HG03060 (cell line): ENCODE data around the gene SCUBE1.

ENCODE experiments used
- ATAC-seq: cut with Tn5 transposase; IDR thresholded peaks from one replicate; pipeline ENCODE4 v1.9.1; 2021; ENCODE audit warnings: low read depth, moderate number of reproducible peaks; ENCODE audit not compliant: unreplicated experiment

The SCUBE1 gene

DNA sequence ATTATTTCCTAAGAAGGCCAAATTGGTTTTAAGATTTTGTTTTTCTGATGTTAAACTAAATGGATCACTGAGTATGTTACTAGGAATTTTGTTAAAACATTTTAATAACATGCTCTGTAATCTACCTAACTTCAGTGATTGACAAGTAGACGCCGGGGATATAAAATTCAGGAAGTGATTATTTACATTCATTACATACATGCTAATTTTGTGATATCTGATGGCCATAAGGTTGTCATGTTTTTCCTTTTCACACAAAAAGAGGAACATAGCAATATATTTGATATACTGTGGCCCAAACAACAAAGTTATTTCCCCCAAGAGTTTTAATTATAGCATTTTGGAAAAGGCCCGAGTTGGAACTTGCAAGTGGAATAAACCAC is 12.1 kb downstream of the SCUBE1 start:
- ATAC-seq: no peak

DNA sequence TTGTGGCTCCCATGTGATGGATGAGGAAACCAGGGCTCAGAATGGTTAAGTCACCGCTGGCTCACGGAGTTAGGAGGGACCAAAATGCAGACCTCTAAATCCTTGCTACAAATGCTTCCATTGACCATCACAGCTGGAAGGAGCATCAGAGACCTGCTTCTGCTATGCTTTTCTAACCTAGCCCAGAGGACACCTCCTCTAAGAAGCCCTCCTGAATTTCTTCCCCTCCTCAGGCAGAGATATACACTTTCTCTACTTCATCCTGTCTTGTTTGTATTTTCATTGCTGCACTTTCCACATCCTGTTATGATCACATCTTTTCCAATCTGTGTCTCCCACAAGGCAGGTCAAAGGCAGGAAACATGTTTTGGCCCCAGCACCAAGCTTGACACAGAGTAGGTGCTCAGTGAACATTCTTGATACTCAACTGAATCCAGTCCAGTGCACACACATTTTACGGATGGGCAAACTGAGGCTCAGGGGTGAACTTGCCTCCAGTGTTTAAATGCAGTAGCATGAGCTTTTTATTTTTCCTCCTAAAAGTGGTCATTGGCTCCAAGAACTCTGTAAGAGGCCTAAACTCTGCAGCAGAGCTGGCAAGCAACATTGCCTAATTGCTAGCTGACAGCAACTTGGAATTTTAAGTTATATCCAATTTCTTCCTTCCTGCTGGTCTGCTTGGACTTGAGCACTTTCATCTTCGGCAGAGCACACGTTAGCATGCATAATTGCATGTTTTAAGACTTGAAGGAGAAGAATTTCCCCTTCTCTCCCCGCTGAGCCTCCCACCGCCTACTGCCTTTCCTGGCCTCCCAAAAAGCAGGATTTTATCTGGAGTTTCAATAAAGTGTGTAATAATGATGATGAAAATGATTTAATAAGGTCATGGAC is 12.7 kb downstream of the SCUBE1 start:
- no peak for ATAC-seq

GRCh38 chr22:43329061-43329460 is 14.1 kb downstream of the SCUBE1 start:
- ATAC-seq: no peak

DNA sequence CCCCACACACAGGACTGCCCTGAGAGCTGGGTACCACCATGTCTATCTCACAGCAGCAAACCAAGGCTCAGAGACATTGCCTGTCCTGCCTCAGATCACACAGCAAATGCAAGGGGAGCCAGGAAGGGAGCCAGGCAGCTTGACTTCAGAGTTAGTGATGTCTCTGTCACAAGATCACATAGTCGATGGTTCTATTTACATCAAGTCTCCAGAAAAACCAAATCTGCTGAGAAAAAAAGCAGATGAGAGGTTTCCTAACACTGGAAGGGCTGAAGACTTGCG is 16.1 kb downstream of the SCUBE1 start:
- ATAC-seq: no peak

- no peak for ATAC-seq
Measured at GRCh38 chr22:43326331-43327156, 16.6 kb downstream of the SCUBE1 start.

GRCh38 chr22:43325176-43325575 is 18.0 kb downstream of the SCUBE1 start:
- ATAC-seq: no peak

- ATAC-seq: no peak
Measured at GRCh38 chr22:43320943-43321900, 21.9 kb downstream of the SCUBE1 start.

DNA sequence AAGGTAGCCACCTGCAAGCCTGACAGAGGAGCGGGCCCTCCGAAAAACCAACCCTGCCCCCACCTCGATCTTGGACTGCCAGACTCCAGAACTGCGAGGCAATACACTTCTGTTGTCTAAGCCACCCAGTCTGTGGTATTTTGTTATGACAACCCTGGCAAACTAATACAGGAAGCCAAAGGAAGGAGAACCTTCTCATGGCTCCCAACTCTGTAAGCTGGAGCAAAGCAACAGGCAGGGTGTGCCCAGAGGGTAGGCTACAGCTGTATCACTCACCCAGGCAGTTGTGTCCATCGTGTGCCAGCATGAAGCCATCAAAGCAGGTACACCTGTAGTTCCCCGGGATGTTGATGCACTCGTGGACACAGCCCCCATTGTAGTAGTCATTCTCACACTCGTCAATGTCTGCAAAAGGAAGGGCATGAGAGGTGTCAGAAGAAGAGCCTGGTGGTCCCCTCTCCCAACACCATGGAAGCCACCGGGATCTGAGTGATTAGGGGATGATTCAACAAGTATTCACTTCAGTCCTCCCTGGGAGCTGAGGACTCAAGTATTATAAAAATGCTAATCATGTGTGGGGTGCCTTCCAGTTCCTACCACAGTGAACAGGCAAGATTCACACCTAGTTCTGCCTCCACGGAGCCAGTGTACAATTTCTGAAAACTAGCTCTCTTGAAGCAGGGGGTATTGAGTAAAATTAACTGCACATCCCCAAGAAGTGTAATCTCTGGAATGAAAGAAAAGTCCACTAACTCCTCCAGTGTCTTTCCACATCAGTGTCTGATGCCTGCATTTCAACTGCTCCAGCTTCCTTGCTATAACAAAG is 23.3 kb downstream of the SCUBE1 start:
- no peak for ATAC-seq

GRCh38 chr22:43317239-43317638 is 25.9 kb downstream of the SCUBE1 start:
- no peak for ATAC-seq

GRCh38 chr22:43315687-43316217 is 27.4 kb downstream of the SCUBE1 start:
- ATAC-seq: no peak

GRCh38 chr22:43314611-43315010 is 28.6 kb downstream of the SCUBE1 start:
- no peak for ATAC-seq

DNA sequence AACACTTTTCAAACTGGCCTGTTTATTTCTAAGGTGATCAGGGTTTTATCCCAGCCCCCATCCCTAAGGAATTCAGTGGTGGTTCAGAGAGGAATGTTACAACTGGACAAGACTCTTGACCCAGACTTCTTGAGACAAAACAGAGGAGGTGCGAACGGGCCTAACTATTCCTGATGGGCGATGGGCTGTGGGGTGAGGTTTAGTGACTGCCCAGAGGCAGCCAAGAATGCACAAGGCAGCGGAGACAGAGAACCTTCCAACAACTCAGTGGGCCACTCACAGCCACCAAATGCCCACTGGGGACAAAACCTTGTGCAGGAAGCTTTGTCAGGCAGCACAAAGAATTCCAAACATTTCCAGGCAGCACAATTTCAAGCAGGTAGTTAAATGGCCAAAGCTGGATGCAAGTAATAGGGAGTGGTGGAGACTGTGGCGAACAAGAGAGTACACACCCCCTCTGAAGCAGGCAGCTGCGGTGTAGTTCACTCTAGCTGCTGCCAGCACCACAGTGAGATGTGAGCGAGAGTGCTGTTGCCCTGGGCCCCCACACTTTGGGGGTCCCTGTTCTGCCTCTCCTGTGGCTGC is 29.2 kb downstream of the SCUBE1 start:
- no peak for ATAC-seq

GRCh38 chr22:43313244-43313889 is 29.8 kb downstream of the SCUBE1 start:
- ATAC-seq: no peak

- ATAC-seq: no peak
Measured at GRCh38 chr22:43312608-43313007, 30.6 kb downstream of the SCUBE1 start.

DNA sequence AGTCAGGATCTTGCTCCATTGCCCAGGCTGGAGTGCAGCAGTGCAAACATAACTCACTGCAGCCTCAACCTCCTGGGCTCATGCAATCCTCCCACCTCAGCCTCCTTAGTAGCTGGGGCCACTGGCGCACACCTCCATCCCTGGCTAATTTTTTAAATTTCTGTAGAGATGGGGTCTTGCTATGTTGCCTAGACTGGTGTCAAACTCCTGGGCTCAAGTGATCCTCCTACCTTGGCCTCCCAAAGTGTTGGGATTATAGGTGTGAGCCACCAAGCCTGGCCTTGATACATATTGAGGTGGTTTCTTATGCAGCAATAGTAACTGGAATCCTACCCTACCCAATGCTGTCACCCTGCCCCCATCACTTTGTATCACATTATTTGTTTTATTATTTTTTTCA is 32.4 kb downstream of the SCUBE1 start:
- no peak for ATAC-seq

DNA sequence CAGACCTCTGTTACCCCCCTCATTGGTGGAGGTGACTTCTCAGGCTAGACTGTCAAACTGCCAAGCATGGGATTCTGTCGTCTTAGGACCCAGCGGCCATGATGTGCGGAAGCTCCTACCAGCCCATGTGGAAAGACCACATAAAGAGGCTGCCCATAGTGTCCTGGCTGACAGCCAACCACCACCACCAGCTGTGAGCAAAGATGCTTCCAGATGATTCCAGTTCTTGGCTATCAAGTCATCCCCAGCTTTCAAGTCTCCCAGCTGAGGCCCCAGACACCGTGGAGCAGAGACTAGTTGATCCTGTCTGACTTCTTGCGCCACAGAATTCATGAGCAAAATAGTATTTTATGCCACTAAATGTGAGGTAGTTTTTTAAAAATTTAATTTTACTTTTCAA is 32.9 kb downstream of the SCUBE1 start:
- no peak for ATAC-seq

- ATAC-seq: no peak
Measured at GRCh38 chr22:43308836-43309235, 34.3 kb downstream of the SCUBE1 start.

- ATAC-seq: no peak
Measured at GRCh38 chr22:43308060-43308830, 34.9 kb downstream of the SCUBE1 start.
